K562 (cell line): ENCODE data around the gene HS3ST5. TPM values are rescaled to one million over a fixed set of nuclear protein-coding genes. Genes with fewer than 3 reads are reported as not detected.

Experiments used
- ATAC-seq: fragments of 200-7000 bp; cut with Tn5 transposase; 3 replicates; pipeline ENCODE4 v1.9.1; 2020; ENCODE audit warnings: moderate library complexity
- BruUV-seq: library from RNA; stranded (reverse); fragments of 400-500 nt; replicated peaks from 2 replicates; lab custom pipeline; 2021; lab: Mats Ljungman, UMichigan
- CTCF ChIA-PET: fragments of 300-600 bp; formaldehyde crosslinking; extraction: SDS; loops from one replicate; lab custom pipeline; 2021; ENCODE audit warnings: low intra/inter-chr PET ratio; lab: Yijun Ruan, JAX
- POLR2A ChIA-PET: fragments of 300-600, 350-650 bp; sonication (Branson Sonifier 250); formaldehyde crosslinking; extraction: SDS; loops from one replicate; lab custom pipeline; 2021; ENCODE audit warnings: antibody characterized with exemption, inconsistent platforms; lab: Yijun Ruan, JAX
- DNase-seq, 4 experiments: peaks; one replicate each; pipeline versions ENCODE4 v3.0.0 to v3.0.0-alpha.2; 2011 to 2018; ENCODE audit warnings: low spot score in 3 of 4, mixed read lengths in 3 of 4; ENCODE audit errors: extremely low read depth in 1 of 4
- FAIRE-seq: peaks from 2 replicates; lab custom pipeline; 2011; peaks lifted over from hg19 to GRCh38; lab: Jason Lieb, UNC
- H2AFZ ChIP-seq: 2 replicates; pipeline ENCODE4 v1.6.0; 2011; ENCODE audit warnings: low read depth, low read length, control low read depth, inconsistent platforms
- H3K27ac ChIP-seq: fragments of 200-600 bp; 3 replicates; pipeline ENCODE4 v1.8.0; 2011; ENCODE audit warnings: low read depth, mild to moderate bottlenecking, control low read depth, inconsistent platforms, low read length, moderate library complexity, mixed read lengths; ENCODE audit errors: extremely low read depth
- H3K27me3 ChIP-seq, 2 experiments: fragments of 300-600 bp in 1 of 2; 2 replicates in 1 of 2; 3 replicates in 1 of 2; pipeline versions ENCODE4 v1.6.0 to v1.8.0; 2011; ENCODE audit warnings: inconsistent platforms in 2 of 2, low read length in 2 of 2, mild to moderate bottlenecking in 1 of 2, mixed read lengths in 1 of 2, moderate library complexity in 1 of 2; ENCODE audit not compliant: control insufficient read depth in 2 of 2, insufficient read depth in 2 of 2
- H3K36me3 ChIP-seq: fragments of 300-600 bp; 3 replicates; pipeline ENCODE4 v1.8.0; 2011; ENCODE audit warnings: mild to moderate bottlenecking, low read length, inconsistent platforms; ENCODE audit not compliant: control insufficient read depth, insufficient read depth
- H3K4me1 ChIP-seq, 2 experiments: fragments of 200-600 bp in 1 of 2; replicated peaks in 1 of 2; 2 replicates in 1 of 2; 3 replicates in 1 of 2; pipeline versions ENCODE4 v1.5.1 to v1.8.0; 2011; ENCODE audit warnings: inconsistent platforms in 2 of 2, low read length in 2 of 2, mild to moderate bottlenecking in 1 of 2, mixed read lengths in 1 of 2, moderate library complexity in 1 of 2; ENCODE audit not compliant: control insufficient read depth in 2 of 2, insufficient read depth in 2 of 2
- H3K4me2 ChIP-seq: 2 replicates; pipeline ENCODE4 v1.6.1; 2011; ENCODE audit warnings: low read length, control low read depth, inconsistent platforms, mixed read lengths; ENCODE audit not compliant: insufficient read depth
- H3K4me3 ChIP-seq: fragments of 200-600 bp; sonication (generic), shearing (Covaris generic); 2 replicates; pipeline ENCODE4 v1.5.1; 2016; ENCODE audit warnings: control low read depth, inconsistent platforms
- H3K79me2 ChIP-seq: fragments of 200-600 bp; 3 replicates; pipeline ENCODE4 v1.8.0; 2011; ENCODE audit warnings: low read length, inconsistent platforms; ENCODE audit not compliant: control insufficient read depth, insufficient read depth
- H3K9ac ChIP-seq, 2 experiments: 2 replicates each; pipeline versions ENCODE4 v1.6.0 to v1.6.1; 2011; ENCODE audit warnings: low read depth in 2 of 2, low read length in 2 of 2, control low read depth in 1 of 2, inconsistent platforms in 1 of 2, mild to moderate bottlenecking in 1 of 2, mixed read lengths in 1 of 2; ENCODE audit not compliant: insufficient read depth in 1 of 2
- H3K9me1 ChIP-seq: one replicate; pipeline ENCODE4 v1.6.0; 2011; ENCODE audit warnings: inconsistent platforms, mild to moderate bottlenecking, low read length, moderate library complexity; ENCODE audit not compliant: control insufficient read depth, insufficient read depth
- H3K9me3 ChIP-seq: replicated peaks from 2 replicates; pipeline ENCODE4 v1.5.1; 2011; ENCODE audit warnings: low read depth, low read length, inconsistent platforms; ENCODE audit not compliant: control insufficient read depth, insufficient read depth
- H4K20me1 ChIP-seq: replicated peaks from 2 replicates; pipeline ENCODE4 v1.6.1; 2011; ENCODE audit warnings: low read length, inconsistent platforms, mixed read lengths; ENCODE audit not compliant: control insufficient read depth, insufficient read depth
- BDP1 ChIP-seq: IDR thresholded peaks from 3 replicates; pipeline ENCODE4 v1.6.1; 2011; ENCODE audit not compliant: insufficient read length, insufficient read depth
- CEBPB ChIP-seq: fragments of 450-650 bp; IDR thresholded peaks from 2 replicates; pipeline ENCODE4 v1.6.1; 2016; ENCODE audit warnings: missing genetic modification characterization, missing compliant biosample characterization
- CHCHD3 ChIP-seq: fragments of 250-450 bp; sonication (Bioruptor Pico); IDR thresholded peaks from 2 replicates; pipeline ENCODE4 v2.1.2; 2022; ENCODE audit warnings: mild to moderate bottlenecking
- CLOCK ChIP-seq: fragments of 250-450 bp; sonication (Bioruptor Pico); IDR thresholded peaks from 2 replicates; pipeline ENCODE4 v1.4.0; 2020; ENCODE audit warnings: mild to moderate bottlenecking, moderate library complexity, borderline replicate concordance
- E2F4 ChIP-seq: sonication (generic); formaldehyde crosslinking; IDR thresholded peaks from 2 replicates; pipeline ENCODE4 v1.8.0; 2022; ENCODE audit warnings: mild to moderate bottlenecking, low read depth, missing genetic modification reagents
- HNRNPUL1 ChIP-seq: fragments of 200-400 bp; formaldehyde crosslinking; IDR thresholded peaks from 2 replicates; pipeline ENCODE4 v1.6.1; 2017; ENCODE audit warnings: low read length
- MAFK ChIP-seq: IDR thresholded peaks from 2 replicates; pipeline ENCODE4 v1.6.1; 2011; ENCODE audit warnings: low read length, improper control_type of control experiment
- PHF20 ChIP-seq: fragments of 450-650 bp; IDR thresholded peaks from 2 replicates; pipeline ENCODE4 v1.6.1; 2018; ENCODE audit not compliant: partially characterized antibody
- PHTF2 ChIP-seq: fragments of 250-450 bp; sonication (Bioruptor Pico); IDR thresholded peaks from 2 replicates; pipeline ENCODE4 v1.5.0; 2021; ENCODE audit warnings: mild to moderate bottlenecking
- PREB ChIP-seq: sonication (generic); formaldehyde crosslinking; IDR thresholded peaks from 2 replicates; pipeline ENCODE4 v1.8.1; 2023; ENCODE audit warnings: mild to moderate bottlenecking, missing genetic modification reagents
- SP2 ChIP-seq: IDR thresholded peaks from 2 replicates; pipeline ENCODE4 v1.6.1; 2011; ENCODE audit warnings: mild to moderate bottlenecking, low read depth, low read length, moderate library complexity; ENCODE audit not compliant: poor library complexity, severe bottlenecking; ENCODE audit errors: extremely low read depth
- TFAM ChIP-seq: fragments of 250-450 bp; sonication (Bioruptor Pico); conservative IDR thresholded peaks from 2 replicates; pipeline ENCODE4 v1.5.0; 2021; ENCODE audit warnings: mild to moderate bottlenecking, moderate library complexity
- USF1 ChIP-seq: sonication (generic); formaldehyde crosslinking; IDR thresholded peaks from 2 replicates; pipeline ENCODE4 v1.9.0; 2022; ENCODE audit warnings: mild to moderate bottlenecking, missing genetic modification reagents
- ZBTB12 ChIP-seq: fragments of 250-450 bp; sonication (Bioruptor Pico); IDR thresholded peaks from 2 replicates; pipeline ENCODE4 v1.4.0; 2020
- ZNF3 ChIP-seq: fragments of 250-450 bp; sonication (Bioruptor Pico); IDR thresholded peaks from 2 replicates; pipeline ENCODE4 v1.5.0; 2021; ENCODE audit warnings: mild to moderate bottlenecking, moderate library complexity
- ZNF445 ChIP-seq: fragments of 250-450 bp; sonication (Bioruptor Pico); IDR thresholded peaks from 2 replicates; pipeline ENCODE4 v1.4.0; 2020; ENCODE audit warnings: low read depth, mild to moderate bottlenecking, moderate library complexity
- WGBS: fragments of 100-300 bp; shearing (Covaris generic); methylation state at CpG from one replicate; pipeline ENCODE4 v1.1.6; 2016; ENCODE audit warnings: low coverage, mixed read lengths; ENCODE audit not compliant: insufficient coverage; ENCODE audit errors: missing lambda C conversion rate; 5-methylcytosine and 5-hydroxymethylcytosine counted together
- in situ Hi-C: fragments of 300-500 bp; cut with MboI; formaldehyde crosslinking; loops from 4 replicates; pipeline ENCODE4 v1.15.0; 2018; ENCODE audit warnings: inconsistent platforms, mixed read lengths
- intact Hi-C: fragments of 100-400 bp; cut with micrococcal nuclease; formaldehyde crosslinking; loops from 2 replicates; pipeline ENCODE4 v1.14.2; 2022
- polyA plus RNA-seq, 8 experiments: library from polyadenylated mRNA; depleted of rRNA in 4 of 8; stranded (reverse) in 5 of 8; unstranded in 3 of 8; fragments of >200 nt; fragmentation: Nextera tagmentation in 2 of 8; fragmentation: Illumina TruSeq in 1 of 8; extraction: Ambion mirVana in 2 of 8; extraction: Trizol in 1 of 8; gene quantifications; 2 replicates each; pipeline versions ENCODE4 v1.2.1 to v1.2.3, GENCODE V29; 2011 to 2014; ENCODE audit warnings: inconsistent platforms in 1 of 8, missing spikeins in 1 of 8
- total RNA-seq, 7 experiments: library from RNA; depleted of rRNA in 6 of 7; stranded (reverse); fragments of >200 nt in 6 of 7; fragmentation: Illumina TruSeq in 2 of 7; extraction: Trizol in 2 of 7; gene quantifications; 2 replicates each; pipeline versions ENCODE4 v1.2.1 to v1.2.3, GENCODE V29; 2011 to 2021; ENCODE audit warnings: low replicate concordance in 1 of 7

HS3ST5 gene
- total and polyA plus RNA-seq, 9 of the 15 experiments (the other 6 are each of a cell fraction or from before 2014, with no cell fraction given) = not detected

GRCh38 chr6:114062199-114062598 is 280.6 kb downstream of the HS3ST5 start (continued):
- TF ChIP-seq HNRNPUL1 = no peak
- TF ChIP-seq, all 486 proteins: peak for 0

GRCh38 chr6:114061741-114062140 is 281.1 kb downstream of the HS3ST5 start:
- BruUV-seq = no TSS peak
- Histone ChIP-seq H3K9ac (no peak overlapping the region), H3K27me3 (no peaks in the 10 kb centered on the region), H3K9me1 (no peaks in the 10 kb centered on the region), H3K4me3 (no peak overlapping the region), H3K4me1 (no peaks in the 10 kb centered on the region), H4K20me1 (no peaks in the 10 kb centered on the region), H3K36me3 (no peaks in the 10 kb centered on the region), H3K4me2 (no peak overlapping the region), H3K9me3 (no peaks in the 10 kb centered on the region), H3K27ac (no peak overlapping the region), H2AFZ (no peak overlapping the region), H3K79me2 (no peaks in the 10 kb centered on the region)
- 0% methylated on average over 4 of the region's 4 CpGs for WGBS
- CTCF ChIA-PET = no interaction called here
- no peak for DNase-seq
- FAIRE-seq = no peak
- in situ Hi-C loops = no loop called here
- ATAC-seq = no peak
- intact Hi-C loops = no loop called here
- POLR2A ChIA-PET = interaction anchor here (0.8 to 1.0 kb wide), 2 partner anchors 9 to 21 kb away, joined by 3 read pairs; no protein-coding TSS in a partner anchor
- TF ChIP-seq CLOCK (CRISPR knock-in tag) (no peak), CHCHD3 (CRISPR knock-in tag) (no peak), ZNF445 (CRISPR knock-in tag) (no peak), PHF20 (no peak), E2F4 (CRISPR knock-in tag) (no peak), BDP1 (no peak), CEBPB (tag) (no peak), TFAM (CRISPR knock-in tag) (no peak), ZBTB12 (no peak), PHTF2 (CRISPR knock-in tag) (no peak), SP2 (no peak), USF1 (no peak), MAFK (no peak), PREB (no peak), ZNF3 (CRISPR knock-in tag) (no peak)
